Measurements from ENCODE around the gene INPP5K. TPM values are rescaled to one million over a fixed set of nuclear protein-coding genes. Genes with fewer than 3 reads are reported as not detected.

INPP5K gene
- total and polyA plus RNA-seq, 2 of the 4 experiments (the other 2 are of a cell fraction), result 14.9 to 17.4 TPM

DNA sequence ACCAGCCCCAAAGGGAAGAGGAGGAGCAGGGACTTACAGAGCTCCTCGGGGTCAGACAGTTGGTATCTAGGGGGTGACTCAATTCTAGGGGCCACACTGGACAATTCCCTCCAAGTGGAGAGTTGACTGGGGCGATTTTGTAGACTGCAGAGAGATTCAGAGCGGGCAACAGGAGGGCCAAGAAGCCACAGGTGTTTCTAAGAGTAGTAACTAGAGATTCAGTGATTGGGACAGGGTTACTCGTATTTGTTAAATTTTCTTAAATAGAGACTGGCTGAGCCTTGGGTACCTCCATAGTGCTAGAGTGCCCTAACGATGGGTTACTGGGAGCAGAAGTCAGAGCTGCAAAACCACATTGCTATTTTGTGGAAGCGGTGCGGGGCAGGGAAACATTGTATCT lies 3.3 kb upstream of the INPP5K start:
- Histone ChIP-seq H2BK5ac (ENCODE audit: low read depth, low read length, poor library complexity, severe bottlenecking) (no peak overlapping the region), H3K9me1 (ENCODE audit: insufficient read depth, low read length) (no peaks in the 10 kb centered on the region; the same call in 1 of the 2 replicates), H3K4me2 (ENCODE audit: low read depth, low read length) (no peak overlapping the region), H3K56ac (ENCODE audit: extremely low read depth, insufficient read depth, low read length) (no peak overlapping the region), H3K18ac (ENCODE audit: low read depth, low read length) (no peak overlapping the region), H4K91ac (ENCODE audit: insufficient read depth, low read depth, low read length) (no peak overlapping the region), H3K79me1 (ENCODE audit: low read depth in 1 of 2, low read length in 2 of 2) (peaks cover 13 to 41% of the 10 kb centered on the region in 2 experiments), H3K36me3 (ENCODE audit: control insufficient read depth, insufficient read depth, low read length) (peaks cover 15% of the 10 kb centered on the region), H2BK120ac (ENCODE audit: low read depth, low read length) (no peak overlapping the region), H2BK15ac (ENCODE audit: low read depth, low read length) (no peak overlapping the region), H2AK9ac (replicated peaks; ENCODE audit: low read depth, low read length, poor library complexity) (no peak overlapping the region), H3K4me3 (ENCODE audit: insufficient read depth, low read depth, low read length) (no peak overlapping the region), H3K9ac (ENCODE audit: low read depth, low read length) (no peak overlapping the region), H3K4ac (ENCODE audit: low read depth, low read length) (no peak overlapping the region), H3K23ac (ENCODE audit: low read depth, low read length) (no peak overlapping the region), H3K14ac (replicated peaks; ENCODE audit: low read depth, low read length) (no peak overlapping the region), H3K27ac (ENCODE audit: insufficient read depth, low read length) (no peak overlapping the region), H3K9me3 (ENCODE audit: control insufficient read depth, insufficient read depth, low read length) (no peaks in the 10 kb centered on the region), H3K27me3 (ENCODE audit: control insufficient read depth, insufficient read depth, low read length) (no peaks in the 10 kb centered on the region), H2AFZ (replicated peaks; ENCODE audit: low read length, poor library complexity) (no peak overlapping the region), H3K4me1 (ENCODE audit: control insufficient read depth, insufficient read depth, low read length) (peaks cover 3% of the 10 kb centered on the region), H2BK20ac (ENCODE audit: low read depth, low read length) (no peak overlapping the region), H2AK5ac (ENCODE audit: low read depth, low read length) (no peak overlapping the region), H4K5ac (ENCODE audit: low read depth, low read length) (no peak overlapping the region), H4K8ac (ENCODE audit: low read depth in 2 of 2, low read length in 2 of 2) (no peak overlapping the region), H4K20me1 (ENCODE audit: insufficient read depth, low read length) (peaks cover 10% of the 10 kb centered on the region)
- in situ Hi-C loops (cut with MboI; ENCODE audit: low sequenced_read_pairs) (loop anchor here (5.0 to 10.0 kb wide), 2 partner anchors 155 to 247 kb away; partner anchors contain the start of gene BHLHA9), dilution Hi-C loops (cut with HindIII; ENCODE audit: low sequenced_read_pairs, unreplicated experiment) (no loop called here), intact Hi-C loops (cut with micrococcal nuclease) (no loop called here)
- CTCF ChIA-PET, result no interaction called here
- BruUV-seq (replicated peaks), result no TSS peak
- POLR2A ChIA-PET (ENCODE audit: unreplicated experiment), result no interaction called here
- ATAC-seq (ENCODE audit: low read depth) (no peak), DNase-seq (no peak)
- 83% methylated on average over 2 of the region's 7 CpGs; no CpG with 5 or more reads in 1 of the 2 experiments for WGBS, 2 experiments (ENCODE audit: extremely low coverage in 2 of 2, insufficient read length in 1 of 2)
- TF ChIP-seq NFE2L2 (IDR thresholded peaks at IDR 0.05; ENCODE audit: low read depth, low read length), result no peak
- TF ChIP-seq MXI1 (IDR thresholded peaks at IDR 0.05; ENCODE audit: borderline replicate concordance, low read depth, low read length), result no peak

Measured in IMR-90 (cell line).